Astrocyte of the cerebellum (primary cell): ENCODE data around the gene PNPT1.

Experiments
- DNase-seq: peaks from one replicate; pipeline ENCODE4 v3.0.0-alpha.2; 2011; ENCODE audit warnings: low read depth
- H3K4me3 ChIP-seq: 2 replicates; pipeline ENCODE4 v1.5.1; 2011; ENCODE audit warnings: mild to moderate bottlenecking, low read depth, low read length, moderate library complexity
- CTCF ChIP-seq: IDR thresholded peaks from 2 replicates; pipeline ENCODE4 v1.5.1; 2012; ENCODE audit warnings: low read length, low read depth, moderate library complexity, mild to moderate bottlenecking; ENCODE audit errors: missing control alignments
- in situ Hi-C: cut with HindIII; loops from 2 replicates; pipeline ENCODE4 v1.10.0; 2017; ENCODE audit warnings: low sequenced_read_pairs

PNPT1 gene

GRCh38 chr2:55620123-55620779, 73.4 kb downstream of the PNPT1 start:
- no peak overlapping the region for H3K4me3 ChIP-seq
- in situ Hi-C loops: no loop called here
- peak; percentile 50 for TF ChIP-seq CTCF
- DNase-seq: no peak

- H3K4me3 ChIP-seq: peak overlapping the region; percentile 77
- TF ChIP-seq CTCF: no peak
- in situ Hi-C loops: no loop called here
- no peak for DNase-seq
These were observed 75.2 kb downstream of the PNPT1 start for GRCh38 chr2:55618275-55619055.

- in situ Hi-C loops: no loop called here
- no peak for DNase-seq
- TF ChIP-seq CTCF: no peak
These were observed 75.7 kb downstream of the PNPT1 start for GRCh38 chr2:55618025-55618274.

GRCh38 chr2:55617175-55618024, 76.2 kb downstream of the PNPT1 start, which contains the start of gene PPP4R3B:
Gene PPP4R3B (minus strand): TSS chr2:55617622. CDS start chr2:55617285, 337 bp downstream.
- peak; percentile 99 for DNase-seq
- in situ Hi-C loops: no loop called here
- H3K4me3 ChIP-seq: peak within 1 kb of the TSS; percentile 77
- TF ChIP-seq CTCF: peak; percentile 59

More at GRCh38 chr2:55618025-55618274, 75.7 kb downstream of the PNPT1 start:
- H3K4me3 ChIP-seq: peak overlapping the region; percentile 77

- DNase-seq: peak; percentile 52
- peak overlapping the region; percentile 77 for H3K4me3 ChIP-seq
- in situ Hi-C loops: no loop called here
- TF ChIP-seq CTCF: no peak
These were observed 77.0 kb downstream of the PNPT1 start for GRCh38 chr2:55616551-55617174.

- no peak for DNase-seq
- in situ Hi-C loops: no loop called here
- H3K4me3 ChIP-seq: no peak overlapping the region
- TF ChIP-seq CTCF: no peak
These were observed 81.6 kb downstream of the PNPT1 start for GRCh38 chr2:55611997-55612396.
